Urothelium cell line (cell line): ENCODE measurements around the gene SH3BGRL2.
"Not testable (repeated sequence)": the region's sequence is repeated elsewhere in the genome, so short reads cannot be mapped to it uniquely, and the experiment has no call there.

Experiments
- DNase-seq: peaks from one replicate; pipeline ENCODE4 v3.0.0; 2011; ENCODE audit warnings: low spot score, mixed read lengths
- FAIRE-seq: peaks from 2 replicates; lab custom pipeline; 2011; peaks lifted over from hg19 to GRCh38; lab: Jason Lieb, UNC

The SH3BGRL2 gene

DNA sequence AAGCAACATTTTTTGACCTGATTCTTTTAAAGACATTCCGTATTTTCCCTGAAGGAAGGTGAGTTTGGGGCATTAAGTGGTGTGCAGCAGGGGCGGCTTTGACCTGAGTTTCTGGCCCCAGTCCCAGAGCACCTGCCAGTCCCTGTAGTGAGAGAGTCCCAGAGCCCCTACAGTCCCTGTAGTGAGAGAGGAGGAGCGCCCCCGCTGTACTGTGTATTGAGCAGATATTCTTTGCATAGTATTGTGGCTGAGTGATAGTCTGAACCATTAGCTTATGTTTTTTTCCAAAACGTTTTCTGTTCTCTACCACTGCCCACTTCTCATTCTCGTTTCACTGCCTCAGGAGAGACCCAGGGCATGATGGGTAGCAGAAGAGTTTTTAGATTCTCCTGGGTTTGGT is 17.2 kb upstream of the SH3BGRL2 start:
- DNase-seq (no peak), FAIRE-seq (no peak)

DNA sequence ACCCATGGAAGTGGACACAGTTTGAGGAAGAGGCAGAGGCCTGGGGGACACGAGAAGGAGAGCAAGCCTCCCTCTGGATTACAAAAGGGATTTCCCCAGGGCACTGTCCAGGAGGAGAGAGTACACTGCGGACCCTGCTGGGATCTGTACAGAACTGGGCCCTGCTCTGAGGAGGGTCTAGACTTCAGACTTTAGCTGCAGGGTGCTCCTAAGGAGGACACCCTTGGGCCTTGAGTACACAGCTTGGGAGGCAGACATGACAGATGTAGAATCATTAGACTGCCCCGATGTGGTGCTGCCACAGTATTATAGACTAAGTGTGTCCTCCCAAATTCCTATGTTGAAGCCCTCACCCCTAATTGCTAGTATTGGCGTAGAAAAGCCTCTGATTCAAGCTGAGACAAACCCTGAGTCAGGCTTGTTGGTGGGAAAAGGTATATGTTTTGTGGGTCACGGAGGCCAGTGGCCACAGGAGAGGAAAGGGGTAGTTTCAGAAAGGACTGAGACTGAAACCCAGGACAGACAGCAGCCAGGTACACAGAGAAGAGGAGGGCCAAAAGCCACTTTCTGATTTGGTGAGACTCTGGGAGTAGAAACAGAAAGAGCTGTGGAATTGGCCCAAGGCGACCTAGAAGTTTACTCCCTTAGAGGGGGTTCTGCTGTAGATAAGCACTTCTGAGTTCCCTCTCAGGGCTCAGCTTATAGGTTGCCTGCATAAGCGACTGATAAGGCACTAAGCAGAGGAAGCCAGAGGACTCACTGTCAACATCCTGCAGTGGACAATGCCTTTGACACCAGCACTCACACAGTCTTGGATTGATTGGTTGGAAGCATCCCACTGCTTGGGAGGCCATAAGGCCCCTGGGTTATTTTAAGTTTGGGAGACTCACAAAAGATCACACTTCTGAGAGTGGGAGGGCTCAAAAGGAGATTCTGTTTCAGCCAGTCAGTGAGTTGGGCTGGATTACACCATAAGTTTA is 16.5 kb upstream of the SH3BGRL2 start:
- no peak for DNase-seq
- no peak for FAIRE-seq

DNA sequence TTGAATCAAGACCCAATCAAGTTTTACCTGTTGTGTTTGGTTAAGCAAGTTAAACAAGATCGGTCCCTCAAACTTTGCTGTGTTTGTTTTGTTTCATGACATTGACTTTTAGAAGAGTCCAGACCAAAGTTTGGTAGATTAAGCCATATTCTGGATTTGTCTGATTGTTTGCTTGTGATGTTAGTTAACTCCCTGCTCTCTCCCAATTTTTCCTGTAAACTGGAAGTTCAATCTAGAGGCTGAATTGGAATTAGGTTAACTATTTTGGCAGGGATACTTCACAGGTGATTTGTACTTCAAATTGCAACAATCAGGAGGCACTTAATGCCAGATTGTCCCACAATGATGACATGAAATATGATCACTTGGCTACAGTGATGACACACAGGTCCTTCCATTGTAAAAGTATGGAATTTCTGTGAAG is 13.6 kb upstream of the SH3BGRL2 start:
- FAIRE-seq, result no peak

DNA sequence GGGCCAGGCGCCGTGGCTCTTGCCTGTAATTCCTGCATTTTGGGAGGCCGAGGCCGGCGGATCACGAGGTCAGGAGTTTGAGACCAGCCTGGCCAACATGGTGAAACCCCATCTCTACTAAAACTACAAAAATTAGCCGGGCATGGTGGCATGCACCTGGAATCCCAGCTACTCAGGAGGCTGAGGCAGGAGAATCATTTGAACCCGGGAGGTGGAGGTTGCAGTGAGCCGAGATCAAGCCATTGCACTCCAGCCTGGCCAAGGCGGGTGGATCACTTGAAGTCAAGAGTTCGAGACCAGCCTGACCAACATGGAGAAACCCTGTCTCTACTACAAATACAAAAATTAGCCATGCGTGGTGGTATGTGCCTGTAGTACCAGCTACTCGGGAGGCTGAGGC is 12.7 kb upstream of the SH3BGRL2 start:
- DNase-seq, FAIRE-seq: not testable (repeated sequence)

More for the DNA sequence above, 13.6 kb upstream of the SH3BGRL2 start:
- no peak for DNase-seq

DNA sequence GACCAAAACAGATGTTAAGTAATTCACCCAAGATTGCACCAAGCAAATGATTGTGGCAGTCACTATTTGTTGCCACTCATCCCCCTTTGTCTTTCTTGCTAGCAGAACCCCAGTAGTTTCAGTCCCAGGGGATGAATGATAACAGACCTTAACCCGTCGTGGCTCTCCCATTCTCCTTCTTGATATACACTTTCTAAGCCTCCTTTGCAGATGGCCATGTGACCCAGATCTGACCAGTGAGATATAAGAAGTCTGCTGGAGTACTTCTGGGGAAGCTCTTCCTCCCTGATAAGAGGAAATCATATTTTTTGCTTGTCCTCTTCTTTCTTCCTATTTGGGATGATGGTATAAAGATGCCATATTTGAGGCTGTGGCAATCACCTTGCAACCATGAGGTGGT is 9.6 kb upstream of the SH3BGRL2 start:
- no peak for FAIRE-seq
- DNase-seq, result no peak

DNA sequence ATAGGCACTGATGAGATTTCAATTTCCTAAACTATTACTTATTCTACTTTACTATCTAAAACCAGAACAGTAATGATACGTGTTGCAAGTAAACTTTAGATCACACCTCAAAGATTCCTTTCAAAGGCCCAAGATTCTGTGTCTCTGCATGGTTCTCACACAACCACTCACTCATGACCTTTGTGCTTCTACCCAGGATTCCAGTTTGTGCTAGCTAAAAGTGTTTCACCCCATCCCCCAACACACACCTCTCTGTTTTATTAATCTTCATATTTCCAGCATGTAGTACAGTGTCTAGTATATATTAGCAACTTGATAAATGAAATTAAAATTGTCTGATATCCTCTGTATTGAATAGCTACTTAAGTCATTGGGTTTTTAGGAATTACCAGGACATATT is 8.8 kb upstream of the SH3BGRL2 start:
- FAIRE-seq (no peak), DNase-seq (no peak)

DNA sequence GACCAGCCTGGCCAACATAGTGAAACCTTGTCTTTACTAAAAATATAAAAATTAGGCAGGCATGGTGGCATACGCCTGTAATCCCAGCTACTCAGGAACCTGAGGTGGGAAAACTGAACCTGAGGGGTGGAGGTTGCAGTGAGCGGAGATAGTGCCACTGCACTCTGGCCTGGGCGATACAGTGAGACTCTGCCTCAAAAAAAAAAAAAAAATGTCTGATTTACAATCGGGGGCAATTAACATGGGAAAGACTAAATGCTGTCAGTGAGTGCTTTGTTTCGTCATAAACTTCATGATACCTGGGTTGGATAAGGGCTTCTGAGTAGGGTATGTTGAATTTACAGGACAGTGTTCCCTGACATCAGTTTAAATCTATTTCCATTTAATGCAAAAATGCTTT is 8.0 kb upstream of the SH3BGRL2 start:
- no peak for FAIRE-seq

DNA sequence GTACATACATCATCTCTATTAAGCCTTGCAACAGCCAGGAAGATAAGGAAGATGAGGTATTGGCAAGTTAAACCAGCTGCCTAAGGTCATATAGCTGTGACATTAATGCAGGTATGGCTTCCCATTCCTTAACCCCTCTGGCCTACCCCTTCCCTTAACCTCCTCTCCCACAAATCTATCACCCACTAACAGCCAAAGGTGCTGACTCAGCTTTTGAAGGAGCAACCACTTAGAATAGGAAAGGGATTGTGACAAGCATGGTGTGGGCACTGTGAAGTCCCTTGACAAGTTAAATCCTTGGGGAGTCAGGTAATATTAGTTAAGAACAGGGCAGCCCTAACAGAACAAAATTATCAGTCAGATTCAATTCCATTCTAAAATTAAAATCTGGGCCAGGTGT is 5.4 kb upstream of the SH3BGRL2 start:
- DNase-seq, result no peak
- no peak for FAIRE-seq

More for the DNA sequence above, 8.0 kb upstream of the SH3BGRL2 start:
- DNase-seq, result no peak

DNA sequence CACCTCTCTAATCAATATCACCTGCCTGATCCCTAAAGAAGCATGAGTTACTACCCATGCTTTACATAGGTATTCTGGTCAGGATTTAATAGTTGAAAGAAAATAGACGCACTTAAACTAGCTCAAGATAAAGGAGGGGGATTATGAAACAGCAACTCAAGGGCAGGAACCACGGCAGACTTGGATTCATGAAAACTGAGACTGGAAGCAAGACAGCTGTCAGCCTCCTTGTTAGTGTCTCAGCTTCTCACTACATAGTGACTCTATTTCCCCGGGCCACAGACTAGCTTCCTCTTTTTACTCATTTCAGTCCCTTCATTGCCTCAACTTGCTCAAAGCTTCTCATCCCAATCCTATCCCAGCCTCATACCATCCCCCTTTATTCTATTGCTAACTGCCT is 4.3 kb upstream of the SH3BGRL2 start:
- FAIRE-seq, result no peak
- DNase-seq, result no peak

DNA sequence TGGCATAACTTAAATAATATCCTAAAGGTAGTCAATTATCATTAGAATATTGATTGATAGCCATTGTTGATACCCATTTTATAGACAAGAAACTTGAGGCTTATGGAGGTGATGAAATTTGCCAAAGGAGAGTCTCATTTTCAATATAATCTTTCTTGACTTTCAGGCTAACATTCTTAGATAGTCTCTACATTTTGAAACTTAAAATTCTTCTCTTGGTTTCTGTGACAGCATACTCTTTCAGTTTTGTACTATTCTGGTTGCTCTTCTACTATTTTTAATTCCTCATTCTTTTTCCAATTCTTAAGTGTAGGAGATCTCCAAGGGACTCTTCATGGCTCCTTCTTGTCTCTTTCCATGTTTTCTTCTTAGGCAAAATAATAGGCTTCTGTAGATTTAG is 3.7 kb upstream of the SH3BGRL2 start:
- DNase-seq (no peak), FAIRE-seq (no peak)

DNA sequence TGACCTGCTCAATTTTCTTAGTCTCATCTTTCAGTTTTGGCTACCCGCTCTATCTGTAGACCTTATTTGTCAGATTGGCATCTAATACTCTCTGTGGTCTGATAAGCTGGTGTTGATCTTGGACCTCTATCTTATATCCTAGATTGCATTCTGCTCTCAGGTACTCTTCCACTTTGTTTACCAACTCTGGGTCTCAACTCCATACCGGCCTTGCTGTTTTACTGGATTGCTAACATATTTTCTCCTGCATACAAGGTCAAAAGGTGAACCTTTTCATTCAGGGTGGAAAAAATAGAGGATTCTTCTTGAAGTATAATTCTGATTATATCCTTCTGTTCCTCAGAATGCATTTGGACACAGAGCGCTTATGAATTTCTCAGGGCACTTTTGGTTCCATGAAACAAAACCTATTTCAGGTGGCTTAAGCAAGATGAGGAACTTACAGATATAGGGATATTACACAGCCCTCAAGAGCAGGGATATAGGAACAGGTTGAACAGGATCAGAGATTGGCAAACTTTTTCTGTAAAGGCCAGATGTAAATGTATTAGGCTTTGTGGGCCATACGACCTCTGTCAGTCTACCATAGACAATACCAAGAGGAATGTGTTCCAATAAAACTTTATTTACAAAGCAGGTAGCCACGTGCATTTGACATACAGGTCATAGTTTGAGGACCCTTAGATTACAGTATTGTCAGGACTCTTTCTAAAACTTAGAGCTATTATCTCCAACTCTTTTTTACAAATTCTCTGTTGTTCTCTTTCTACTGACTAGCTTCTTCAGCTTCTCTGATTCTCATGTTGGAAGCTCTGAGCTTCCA is 2.5 kb upstream of the SH3BGRL2 start:
- DNase-seq (no peak), FAIRE-seq (no peak)

DNA sequence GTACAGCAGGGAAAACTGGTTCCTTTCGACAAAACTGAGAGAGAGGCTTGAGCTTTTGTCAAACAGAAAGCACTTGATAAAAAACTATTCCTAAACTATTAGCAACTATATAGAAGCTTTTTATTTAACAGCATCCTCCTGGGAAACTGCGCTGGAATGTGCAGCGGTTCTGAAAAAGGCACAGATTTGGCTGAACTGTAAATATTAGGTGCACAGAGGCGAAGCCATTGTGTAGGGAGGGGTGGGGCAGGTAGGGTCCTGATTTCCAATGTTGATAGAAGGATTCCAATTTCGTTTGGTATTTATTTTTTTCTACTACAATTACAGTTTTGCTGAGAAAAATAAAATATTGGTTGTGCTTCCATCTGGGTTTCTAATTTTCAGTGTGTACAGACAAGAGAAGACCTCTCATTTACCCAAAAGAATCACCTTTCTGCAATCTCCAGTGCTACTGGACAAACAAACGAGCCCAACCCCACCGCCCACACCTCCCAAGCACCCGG is 698 bp upstream of the SH3BGRL2 start:
- DNase-seq (no peak), FAIRE-seq (no peak)

DNA sequence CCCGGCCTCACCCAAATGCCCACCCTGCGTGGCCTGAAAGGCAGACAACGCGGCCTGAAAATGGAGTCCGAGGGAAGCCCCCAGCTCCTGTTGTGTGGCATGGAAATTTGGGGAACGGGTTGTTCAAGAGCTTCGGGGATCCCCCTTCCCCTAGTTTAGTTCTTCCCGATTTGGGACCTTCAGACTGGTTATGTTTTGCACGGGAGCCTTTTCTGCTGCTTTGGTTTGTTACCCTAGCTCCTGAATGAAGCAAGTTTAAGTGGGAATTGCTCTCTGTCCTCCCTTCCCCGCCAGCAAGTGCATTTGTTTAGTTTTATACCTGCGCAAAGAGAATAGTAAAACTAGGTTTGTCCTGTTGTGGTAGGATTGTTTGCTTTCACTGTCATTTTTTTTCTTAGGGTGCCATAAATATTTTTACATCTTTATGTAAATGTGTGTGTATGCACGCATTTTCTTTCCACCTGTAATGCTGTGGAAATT is 604 bp downstream of the SH3BGRL2 start:
- DNase-seq (peak; percentile 3), FAIRE-seq (no peak)

DNA sequence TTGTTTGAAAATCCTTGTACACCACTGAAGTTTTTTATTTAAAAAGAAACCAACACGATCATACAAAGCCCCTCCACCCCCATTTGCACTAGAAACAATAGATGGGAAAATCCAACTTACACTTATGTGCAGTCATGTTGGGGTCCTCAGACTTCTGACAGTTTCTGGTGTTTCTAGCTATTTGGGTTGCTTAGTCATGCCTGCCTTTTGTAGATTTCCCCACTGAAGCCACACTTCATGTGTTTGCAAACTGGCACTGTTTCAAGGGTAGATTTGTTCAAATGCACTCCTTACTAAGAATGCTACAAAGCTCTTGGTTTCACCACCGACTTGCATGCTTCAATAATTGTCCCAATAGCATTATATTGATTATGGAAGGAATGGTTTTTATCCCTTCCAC is 1.5 kb downstream of the SH3BGRL2 start:
- no peak for FAIRE-seq

DNA sequence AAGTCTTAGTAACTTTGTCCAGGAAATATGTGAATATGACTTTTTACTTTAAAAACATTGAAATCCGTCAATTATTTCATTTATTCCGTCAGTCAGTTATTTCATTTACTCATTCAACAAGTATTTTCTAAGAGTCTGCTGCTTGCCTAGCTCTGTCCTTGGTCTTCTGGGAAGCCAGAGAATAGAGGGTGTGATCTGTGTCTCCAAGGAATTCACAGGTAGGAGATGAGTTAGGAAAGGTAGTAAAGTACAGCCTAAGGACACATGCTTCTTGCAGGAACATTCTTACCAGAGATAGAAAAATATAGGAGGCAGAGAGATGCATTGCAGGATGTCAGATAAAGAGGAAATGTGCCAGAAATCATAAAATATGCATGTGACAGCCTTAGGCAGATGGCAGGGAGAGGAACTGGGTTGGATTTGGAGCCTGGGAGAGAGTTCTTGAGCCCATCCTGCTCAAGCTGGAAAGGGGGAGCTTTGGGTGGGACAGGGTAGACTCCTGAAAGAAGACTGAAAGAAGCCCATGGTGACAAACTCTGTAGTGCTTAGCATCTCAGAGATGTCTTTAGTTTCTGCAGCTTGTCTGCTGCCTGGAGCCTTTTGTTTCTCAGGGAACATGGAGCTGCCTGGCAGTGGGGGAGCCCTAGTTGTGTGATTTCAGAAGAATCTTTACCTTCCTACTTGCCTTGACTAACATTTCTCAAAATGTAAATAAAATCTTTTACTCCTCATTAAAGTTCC is 3.5 kb downstream of the SH3BGRL2 start:
- no peak for FAIRE-seq
- DNase-seq, result no peak

More for the DNA sequence above, 1.5 kb downstream of the SH3BGRL2 start:
- DNase-seq, result no peak

DNA sequence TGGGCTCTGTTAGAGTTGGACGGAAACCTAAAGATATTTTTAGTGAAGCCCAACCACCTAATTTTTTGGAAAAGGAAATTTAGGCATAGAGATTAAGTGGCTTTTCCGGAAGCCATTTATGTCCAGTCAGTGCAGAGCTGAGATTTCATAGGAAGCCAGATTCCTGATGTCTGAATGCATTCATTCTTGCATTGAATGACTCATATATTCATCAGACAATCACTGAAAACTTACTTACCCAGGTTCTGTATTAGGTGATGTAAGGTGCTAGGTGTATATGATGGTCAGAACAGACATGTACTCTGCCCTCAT is 4.1 kb downstream of the SH3BGRL2 start:
- FAIRE-seq (no peak), DNase-seq (peak; percentile 2)

DNA sequence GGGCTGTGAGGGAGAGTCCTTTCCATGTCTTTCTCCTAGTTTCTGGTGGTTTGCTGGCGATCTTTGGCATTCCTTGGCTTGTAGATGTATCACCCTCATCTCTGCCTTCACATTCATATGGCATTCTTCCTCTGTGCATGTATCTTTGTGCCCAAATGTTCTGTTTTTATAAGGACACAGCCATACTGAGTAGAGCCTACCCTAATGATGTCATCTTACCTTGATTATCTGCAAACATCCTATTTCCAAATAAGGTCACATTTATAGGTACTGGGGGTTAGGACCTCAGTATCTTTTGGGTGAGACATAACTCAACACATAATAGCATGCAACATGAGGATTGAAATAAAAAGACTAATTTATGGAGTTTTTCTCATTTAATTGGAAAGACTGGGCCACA is 5.5 kb downstream of the SH3BGRL2 start:
- FAIRE-seq (no peak), DNase-seq (no peak)

DNA sequence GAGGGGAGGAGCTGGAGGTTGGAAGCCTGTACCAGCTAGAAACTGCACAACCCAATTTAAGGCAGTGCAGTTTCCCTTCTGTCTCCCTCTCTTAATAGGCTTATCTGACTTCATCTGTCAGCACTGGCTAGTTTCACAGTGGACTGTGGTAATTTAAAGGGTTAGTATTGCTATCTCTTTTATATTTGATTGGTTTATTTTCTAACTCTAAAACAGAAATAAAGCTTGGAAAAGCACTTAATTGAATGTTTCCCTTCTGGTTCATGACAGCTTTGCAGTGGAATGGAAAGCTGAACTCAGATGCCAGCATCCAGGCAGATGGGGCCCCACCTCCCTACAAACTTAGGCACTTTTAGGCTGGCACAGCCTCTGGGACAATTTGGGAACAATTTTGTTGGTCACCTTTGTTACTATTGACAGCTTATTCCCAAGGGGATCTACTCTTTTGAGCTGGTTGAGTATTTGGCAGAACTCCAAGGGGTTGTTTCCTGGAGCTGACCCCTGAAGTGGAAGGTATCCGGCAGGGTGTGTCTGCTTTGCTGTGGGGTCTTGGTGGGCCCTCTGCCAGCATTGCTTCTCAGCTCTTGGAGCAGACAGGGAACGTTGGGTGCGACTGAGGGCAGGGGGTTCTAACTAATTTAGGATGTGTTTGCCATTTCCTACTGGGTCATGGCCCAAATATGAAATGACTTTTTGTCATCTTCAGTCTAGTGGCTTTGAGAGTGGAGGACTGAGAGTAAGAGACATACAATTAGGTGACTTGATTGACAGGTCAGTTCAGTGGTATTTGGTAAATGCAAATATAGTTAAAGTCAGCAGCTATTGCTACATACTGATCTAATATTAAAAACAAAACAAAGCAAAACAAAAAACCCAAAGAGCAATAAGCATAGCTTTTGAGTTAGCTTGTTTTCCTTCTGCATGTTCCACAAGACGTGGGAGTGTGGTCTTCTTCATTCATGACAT is 9.3 kb downstream of the SH3BGRL2 start:
- FAIRE-seq (no peak), DNase-seq (no peak)

DNA sequence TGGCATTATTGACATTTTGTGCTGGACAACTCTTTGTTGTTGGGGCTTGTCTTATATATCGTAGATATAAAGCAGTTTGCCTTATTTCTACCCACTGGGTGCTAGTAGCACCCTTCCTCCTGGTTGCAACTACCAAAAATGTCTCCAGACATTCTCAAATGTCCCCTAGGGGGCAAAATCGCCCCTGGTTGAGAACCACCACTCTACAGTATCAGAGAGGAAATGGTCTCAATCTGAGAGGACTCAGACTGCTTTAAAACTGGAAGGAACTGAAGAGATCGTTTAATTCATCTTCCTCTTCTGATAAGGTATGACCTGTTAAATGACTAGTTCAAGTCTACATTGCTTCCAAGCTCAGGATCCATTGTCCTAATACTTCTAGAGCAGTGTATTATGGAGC is 14.9 kb downstream of the SH3BGRL2 start:
- DNase-seq, result no peak
- no peak for FAIRE-seq

DNA sequence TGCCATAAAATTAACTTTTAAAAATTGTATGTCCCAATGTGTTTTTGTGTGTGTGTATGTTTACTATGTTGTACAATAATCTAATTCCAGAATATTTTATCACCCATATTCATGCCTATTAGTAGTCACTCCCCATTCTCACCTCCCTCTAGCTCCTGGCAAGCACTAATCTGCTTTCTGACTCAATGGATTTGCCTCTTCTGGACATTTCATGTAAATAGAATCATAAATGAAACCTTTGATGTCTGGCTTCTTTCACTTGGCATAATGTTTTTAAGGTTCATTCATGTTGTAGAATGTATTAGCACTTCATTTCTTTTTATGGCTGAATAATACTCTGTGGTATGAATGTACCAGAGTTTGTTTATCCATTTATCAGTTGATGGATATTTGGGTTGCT is 15.4 kb downstream of the SH3BGRL2 start:
- DNase-seq (no peak), FAIRE-seq (no peak)
